ENCODE measurements around the gene PRRC2C. TPM values are rescaled to one million over a fixed set of nuclear protein-coding genes. Genes with fewer than 3 reads are reported as not detected.

The PRRC2C gene
- total RNA-seq, 1 experiment from 2014 or later, result 267 TPM

GRCh38 chr1:171595324-171595723, 110.0 kb downstream of the PRRC2C start:
- H3K27ac Mint-ChIP-seq, result no peak overlapping the region
- DNase-seq, result no peak
- Histone ChIP-seq H4K91ac (ENCODE audit: insufficient read length, low read depth, low read length) (no peak overlapping the region), H2BK5ac (ENCODE audit: insufficient read length, low read length) (no peak overlapping the region), H3K4me2 (ENCODE audit: insufficient read depth, insufficient read length, low read length) (no peak overlapping the region), H3K27ac (ENCODE audit: insufficient read length, low read depth, low read length) (no peak overlapping the region), H3K9ac (ENCODE audit: extremely low read depth, insufficient read length, low read length) (no peak overlapping the region), H4K20me1 (ENCODE audit: control insufficient read depth, insufficient read depth, insufficient read length) (no peaks in the 10 kb centered on the region), H4K5ac (ENCODE audit: insufficient read length, low read depth, low read length) (no peak overlapping the region), H3K23me2 (ENCODE audit: insufficient read length, low read depth, low read length, poor library complexity, severe bottlenecking) (no peaks in the 10 kb centered on the region), H3K56ac (ENCODE audit: insufficient read length, low read depth, low read length) (no peak overlapping the region), H3K14ac (ENCODE audit: insufficient read depth, low read length) (no peak overlapping the region), H3K4ac (ENCODE audit: low read depth, low read length) (no peak overlapping the region), H2BK20ac (ENCODE audit: low read depth, low read length, poor library complexity, severe bottlenecking) (no peak overlapping the region), H2BK120ac (ENCODE audit: low read depth, low read length, poor library complexity, severe bottlenecking) (no peak overlapping the region), H3K23ac (ENCODE audit: insufficient read length, low read depth, low read length) (no peak overlapping the region), H3K27me3 (ENCODE audit: insufficient read depth, low read length) (no peaks in the 10 kb centered on the region), H3K79me2 (ENCODE audit: insufficient read depth, low read length) (no peaks in the 10 kb centered on the region), H3K9me3 (ENCODE audit: control insufficient read depth, low read depth, low read length) (no peaks in the 10 kb centered on the region), H2AFZ (ENCODE audit: low read length) (no peak overlapping the region), H2BK12ac (ENCODE audit: insufficient read length, low read depth, low read length) (no peak overlapping the region), H2BK15ac (ENCODE audit: low read depth, low read length) (no peak overlapping the region), H4K8ac (replicated peaks; ENCODE audit: insufficient read length, low read depth, low read length) (no peak overlapping the region), H3K79me1 (ENCODE audit: insufficient read depth, low read depth, low read length, poor library complexity, severe bottlenecking) (no peaks in the 10 kb centered on the region), H2AK5ac (ENCODE audit: insufficient read length, low read length) (no peak overlapping the region), H3K18ac (ENCODE audit: insufficient read length, low read depth, low read length) (no peak overlapping the region), H3K4me1 (ENCODE audit: insufficient read depth, low read length) (no peaks in the 10 kb centered on the region), H3T11ph (ENCODE audit: low read length) (no peak overlapping the region)
- H3K9me3 Mint-ChIP-seq, result no peaks in the 10 kb centered on the region
- no peaks in the 10 kb centered on the region for H3K27me3 Mint-ChIP-seq (ENCODE audit: low read depth)
- TF ChIP-seq, protein P1, sequence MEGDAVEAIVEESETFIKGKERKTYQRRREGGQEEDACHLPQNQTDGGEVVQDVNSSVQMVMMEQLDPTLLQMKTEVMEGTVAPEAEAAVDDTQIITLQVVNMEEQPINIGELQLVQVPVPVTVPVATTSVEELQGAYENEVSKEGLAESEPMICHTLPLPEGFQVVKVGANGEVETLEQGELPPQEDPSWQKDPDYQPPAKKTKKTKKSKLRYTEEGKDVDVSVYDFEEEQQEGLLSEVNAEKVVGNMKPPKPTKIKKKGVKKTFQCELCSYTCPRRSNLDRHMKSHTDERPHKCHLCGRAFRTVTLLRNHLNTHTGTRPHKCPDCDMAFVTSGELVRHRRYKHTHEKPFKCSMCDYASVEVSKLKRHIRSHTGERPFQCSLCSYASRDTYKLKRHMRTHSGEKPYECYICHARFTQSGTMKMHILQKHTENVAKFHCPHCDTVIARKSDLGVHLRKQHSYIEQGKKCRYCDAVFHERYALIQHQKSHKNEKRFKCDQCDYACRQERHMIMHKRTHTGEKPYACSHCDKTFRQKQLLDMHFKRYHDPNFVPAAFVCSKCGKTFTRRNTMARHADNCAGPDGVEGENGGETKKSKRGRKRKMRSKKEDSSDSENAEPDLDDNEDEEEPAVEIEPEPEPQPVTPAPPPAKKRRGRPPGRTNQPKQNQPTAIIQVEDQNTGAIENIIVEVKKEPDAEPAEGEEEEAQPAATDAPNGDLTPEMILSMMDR (conservative IDR thresholded peaks at IDR 0.05), result no peak
- H3K4me1 Mint-ChIP-seq, result no peaks in the 10 kb centered on the region
- no peak overlapping the region for H3K4me3 Mint-ChIP-seq
- WGBS (ENCODE audit: extremely low coverage, insufficient read length, low lambda C conversion rate), result no CpG with 5 or more reads among the region's 1 CpG
- peaks cover 23 to 40% (median 27%) of the 10 kb centered on the region in 3 experiments for H3K36me3 Mint-ChIP-seq (ENCODE audit: insufficient read depth in 1 of 3, low read depth in 3 of 3)
